ENCODE results near the gene NRXN3.
A peak's percentile ranks its signal among the peaks of the same experiment; 100 is the strongest.

The NRXN3 gene

DNA sequence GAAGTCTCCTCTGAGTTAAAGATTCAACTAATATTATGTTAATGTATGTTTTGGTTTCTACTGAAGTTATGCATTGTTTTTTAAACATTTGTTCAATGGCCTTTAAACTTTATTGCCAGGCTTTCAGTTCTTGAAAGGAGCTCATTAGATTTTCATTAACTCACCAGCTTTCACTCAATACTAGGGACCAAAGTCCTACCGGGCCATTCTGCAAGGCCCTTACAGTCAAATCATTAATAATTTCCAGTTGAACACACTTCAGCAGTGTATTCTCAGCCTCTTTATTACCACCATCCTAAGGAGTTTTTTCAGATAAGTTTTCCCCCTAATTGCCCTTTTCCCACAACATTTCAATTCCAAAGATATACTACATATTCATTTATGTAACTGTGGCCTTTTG, 1631.9 kb downstream of the NRXN3 start:
- no peak for DNase-seq
- intact Hi-C loops (cut with DNase I), result no loop called here

DNA sequence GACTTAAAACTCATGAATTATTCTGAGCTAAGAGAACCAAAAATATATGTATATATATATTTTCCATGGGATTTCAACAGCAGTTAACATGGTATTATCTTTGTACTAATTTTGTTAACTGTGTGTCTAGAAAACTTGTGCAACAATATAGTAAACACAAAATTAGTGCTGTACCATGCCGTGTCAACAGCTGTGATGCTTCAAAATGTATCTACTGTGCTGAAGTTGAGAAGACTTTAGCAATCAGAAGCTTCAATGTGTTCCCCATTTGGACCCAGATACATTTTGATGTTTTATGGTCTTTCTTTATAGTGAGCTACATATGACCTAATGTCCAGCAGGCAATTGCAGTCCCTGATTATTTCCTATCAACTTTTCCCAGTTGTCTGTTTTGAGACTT, 1635.5 kb downstream of the NRXN3 start:
- intact Hi-C loops (cut with DNase I), result no loop called here
- no peak for DNase-seq

DNA sequence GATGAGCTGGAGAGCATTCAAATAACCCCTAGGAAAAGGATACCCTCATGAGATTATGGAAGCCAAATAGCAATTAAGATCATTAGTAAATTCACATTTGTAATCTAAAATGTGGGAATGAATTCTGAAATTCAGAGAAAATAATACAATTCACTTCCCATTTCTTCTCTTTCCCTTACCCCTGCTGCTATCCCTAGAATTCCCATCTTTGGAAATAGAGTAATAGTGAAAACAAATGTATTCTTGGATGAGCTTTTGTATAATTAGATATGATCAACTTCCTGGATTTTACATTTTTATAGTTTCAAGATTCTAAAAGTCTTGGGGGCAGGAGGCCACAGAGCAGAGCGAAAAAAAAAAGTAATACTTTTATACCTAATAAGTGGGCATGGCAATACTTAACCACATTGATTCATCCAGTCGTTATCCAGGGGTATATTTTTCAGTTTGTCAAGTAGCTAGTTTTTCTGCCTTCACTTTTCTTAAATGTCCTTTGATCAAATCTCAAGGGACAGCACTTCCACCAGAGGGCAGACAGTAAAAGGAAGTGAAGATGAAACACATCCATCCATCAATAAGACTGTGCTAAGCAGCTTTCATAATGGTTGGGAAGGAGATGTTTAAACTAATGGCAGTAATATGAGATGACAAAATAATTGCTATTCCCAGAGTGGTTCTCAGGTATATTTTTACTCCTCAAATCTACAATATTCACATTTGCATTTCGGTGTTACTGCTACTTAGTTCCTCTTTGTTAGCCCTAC, 1639.9 kb downstream of the NRXN3 start:
- intact Hi-C loops (cut with DNase I), result no loop called here
- DNase-seq, result peak in 25 of 42 donors; percentile 6 to 82 (median 53)

DNA sequence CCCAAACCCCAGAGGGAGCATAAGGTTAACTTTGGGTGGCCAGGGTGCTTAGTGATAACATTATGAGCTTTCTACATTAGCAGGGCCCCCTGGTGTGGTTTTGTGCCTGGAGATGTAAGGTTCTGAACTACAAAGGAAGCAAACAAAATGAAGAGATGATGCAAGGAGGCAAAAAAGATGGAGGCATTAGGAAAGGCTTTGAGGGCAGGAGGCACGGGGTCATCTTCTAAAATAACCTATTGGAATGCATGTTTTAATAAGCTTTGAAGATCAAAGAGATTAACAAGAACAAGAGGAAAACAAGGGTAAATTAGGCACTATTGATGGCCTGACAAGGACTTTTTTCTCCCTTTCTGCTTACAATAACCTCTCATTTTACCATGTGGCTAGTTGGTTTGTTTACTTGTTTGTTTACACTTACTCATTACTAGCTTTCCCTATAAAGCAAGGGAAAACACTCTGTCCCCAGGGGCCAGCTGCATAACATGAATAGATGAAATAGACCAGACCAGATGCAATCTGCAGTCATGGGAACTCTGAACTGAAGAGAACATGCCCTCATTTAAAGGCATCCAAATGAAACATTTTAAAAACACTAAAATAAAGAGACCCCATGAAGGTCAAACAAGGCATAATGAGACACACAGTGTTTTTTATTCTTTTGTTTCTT, 1650.8 kb downstream of the NRXN3 start:
- no peak for DNase-seq
- intact Hi-C loops (cut with DNase I), result no loop called here

DNA sequence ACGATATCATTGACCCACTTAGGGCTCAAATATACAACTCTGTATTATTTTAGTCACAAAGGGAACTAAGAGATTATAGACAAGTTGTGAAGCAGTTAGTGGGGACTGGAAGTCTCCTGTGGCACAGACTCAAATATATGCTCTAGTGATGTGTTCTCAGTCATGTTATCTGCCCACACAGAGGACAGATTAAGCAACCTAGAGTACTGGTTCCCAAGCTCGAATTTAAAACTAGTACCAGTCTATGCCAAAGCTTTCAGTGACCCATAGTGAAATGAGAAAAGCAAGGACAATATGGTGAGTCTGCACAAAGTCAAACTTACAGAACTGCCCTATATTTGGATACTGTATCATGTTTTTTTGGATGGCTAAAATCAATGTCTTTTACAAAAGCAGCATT, 1651.9 kb downstream of the NRXN3 start:
- DNase-seq, result no peak
- intact Hi-C loops (cut with DNase I), result no loop called here

DNA sequence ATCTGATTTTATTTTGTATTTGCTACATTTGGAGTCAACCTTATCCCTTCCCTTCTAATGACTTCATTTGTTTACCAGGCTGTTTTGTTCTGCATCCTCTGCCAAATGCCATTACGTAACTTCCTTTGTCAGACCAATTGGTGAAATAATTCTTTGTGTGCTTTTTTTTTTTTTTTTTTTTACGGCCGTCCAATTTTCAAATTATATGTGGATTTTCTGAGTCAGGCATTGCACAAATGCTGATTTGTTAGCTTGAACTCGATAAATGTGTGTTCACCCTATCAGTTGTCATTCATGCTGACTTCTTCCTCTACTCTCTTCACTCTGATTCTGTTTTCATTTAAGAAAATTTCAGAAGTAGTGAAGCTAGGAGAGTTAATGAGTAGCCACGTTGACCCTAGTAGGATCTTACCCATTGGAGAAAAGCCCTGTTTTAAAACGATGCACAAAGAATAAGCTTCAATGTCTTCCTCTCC, 1654.9 kb downstream of the NRXN3 start:
- intact Hi-C loops (cut with DNase I), result no loop called here
- peak in 21 of 42 donors; percentile 13 to 85 (median 56) for DNase-seq

DNA sequence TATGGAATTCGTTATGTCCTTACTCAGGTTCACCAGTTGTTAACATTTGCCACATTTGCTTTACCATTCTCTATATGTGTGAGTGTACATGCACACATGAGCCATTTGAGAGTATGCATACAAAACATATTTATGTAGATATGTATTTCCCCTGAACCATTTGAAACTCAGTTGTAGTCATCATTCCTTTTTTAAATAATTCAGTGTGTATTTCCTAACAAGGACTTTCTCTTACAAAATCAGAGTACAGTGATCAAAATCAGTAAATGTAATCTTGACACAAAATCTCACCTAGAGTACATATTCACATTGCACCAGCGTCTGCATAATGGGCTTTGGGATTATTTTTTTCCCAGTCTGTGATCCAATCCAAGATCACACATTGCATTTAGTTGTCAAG, 1656.2 kb downstream of the NRXN3 start:
- no peak for DNase-seq
- intact Hi-C loops (cut with DNase I), result no loop called here

DNA sequence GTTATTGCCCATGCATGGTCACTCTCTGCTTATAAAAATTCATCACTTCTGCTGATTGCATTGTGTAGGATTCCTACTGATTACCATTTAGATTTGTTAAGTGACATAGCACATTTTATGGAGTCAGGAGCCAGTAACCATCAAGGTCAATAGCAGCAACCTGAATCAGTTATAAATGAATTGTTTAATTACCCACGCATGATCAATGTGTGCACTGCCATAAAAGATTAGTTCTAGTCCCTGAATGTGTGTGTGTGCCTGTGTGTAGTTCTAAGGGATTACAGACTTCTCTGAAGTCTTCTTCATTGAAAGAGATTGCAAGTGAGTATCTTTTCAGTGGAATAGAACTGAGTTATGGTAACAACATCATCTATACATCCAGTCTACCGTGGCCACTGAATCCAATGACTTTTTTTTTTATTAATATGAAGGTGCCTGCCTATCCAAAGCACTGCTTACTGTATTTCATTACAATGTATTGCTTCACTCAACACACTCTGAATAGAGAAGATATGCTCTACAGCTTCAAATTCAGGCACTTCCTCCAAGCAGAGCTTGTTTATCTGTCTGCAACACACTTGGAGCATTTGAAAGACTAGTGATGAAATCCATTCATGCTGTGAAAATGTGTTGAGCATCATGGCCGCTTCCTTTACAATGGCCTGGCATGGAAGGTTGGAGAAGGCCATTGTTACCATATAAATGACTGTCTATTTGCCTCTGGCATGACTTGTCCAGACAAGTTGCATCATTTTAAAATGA, 1659.4 kb downstream of the NRXN3 start:
- intact Hi-C loops (cut with DNase I), result no loop called here
- peak in 1 of 42 donors; percentile 25 for DNase-seq

DNA sequence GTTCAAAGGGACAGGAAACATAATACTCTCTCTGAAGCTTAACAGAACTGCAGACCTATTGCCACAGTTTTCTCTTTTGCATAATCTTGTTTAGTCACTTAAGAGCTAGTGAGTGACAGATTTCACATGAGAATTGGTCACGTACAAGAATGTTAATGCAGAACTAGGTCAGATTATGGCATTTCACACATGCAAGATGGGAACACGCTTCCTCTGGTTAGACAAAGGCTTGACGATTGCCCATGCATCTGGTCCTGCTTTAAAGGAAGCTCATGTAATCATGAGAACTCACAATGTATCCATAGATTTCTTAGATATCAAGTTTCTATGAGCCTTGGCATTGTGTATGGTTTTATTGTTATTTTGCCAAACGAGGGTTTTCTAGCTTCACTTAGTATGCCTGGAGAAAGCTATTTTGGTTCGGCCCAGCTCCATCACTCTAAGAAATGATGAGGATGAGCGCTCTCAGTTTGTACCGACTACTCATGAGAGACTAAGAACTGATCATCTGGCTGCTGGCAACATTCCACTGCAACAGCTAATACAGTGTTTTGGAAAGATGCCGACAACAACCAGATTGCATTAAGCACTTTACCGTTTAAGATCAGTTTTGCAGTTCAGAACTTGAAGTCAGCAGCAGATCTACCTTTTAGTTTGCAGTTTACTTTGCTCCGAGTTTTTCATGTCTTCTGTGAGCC, 1661.2 kb downstream of the NRXN3 start:
- intact Hi-C loops (cut with DNase I), result no loop called here
- DNase-seq, result no peak

DNA sequence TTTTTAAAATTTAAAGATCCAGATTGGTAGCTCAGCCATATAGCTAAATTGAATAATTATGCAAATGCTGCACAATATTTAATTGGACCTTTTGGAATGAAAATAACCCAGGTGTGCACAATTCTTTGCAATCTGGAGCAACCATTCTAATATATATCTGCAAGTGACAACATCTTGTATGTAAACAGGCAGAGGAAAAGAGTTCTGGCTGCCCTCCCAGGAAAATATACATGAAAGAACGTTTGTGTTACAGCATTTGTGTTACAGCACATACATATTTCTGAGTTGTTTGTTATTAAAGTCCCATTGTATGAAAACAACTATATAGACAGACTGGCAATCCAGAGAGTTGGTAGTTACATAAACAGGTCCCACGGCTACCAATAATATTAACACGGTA, 1663.6 kb downstream of the NRXN3 start:
- no peak for DNase-seq
- intact Hi-C loops (cut with DNase I), result no loop called here

DNA sequence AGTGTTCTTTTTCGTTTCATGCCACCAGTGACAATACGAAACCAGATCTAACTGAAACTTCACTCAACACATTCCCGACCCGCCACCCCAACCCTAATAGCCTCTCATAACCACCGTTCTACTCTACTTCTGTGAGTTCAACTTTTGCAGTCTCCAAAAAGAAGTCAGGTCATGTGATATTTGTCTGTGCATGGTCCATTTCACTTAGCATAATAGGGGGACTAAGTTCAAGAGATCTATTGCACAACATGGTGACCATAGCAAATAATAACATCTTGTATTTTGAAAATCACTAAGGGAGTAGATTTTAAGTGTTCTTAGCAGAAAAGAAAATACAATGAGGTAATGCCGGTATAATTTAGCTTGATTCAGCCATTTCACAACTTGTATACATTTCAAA, 1664.7 kb downstream of the NRXN3 start:
- intact Hi-C loops (cut with DNase I), result no loop called here
- DNase-seq, result no peak

DNA sequence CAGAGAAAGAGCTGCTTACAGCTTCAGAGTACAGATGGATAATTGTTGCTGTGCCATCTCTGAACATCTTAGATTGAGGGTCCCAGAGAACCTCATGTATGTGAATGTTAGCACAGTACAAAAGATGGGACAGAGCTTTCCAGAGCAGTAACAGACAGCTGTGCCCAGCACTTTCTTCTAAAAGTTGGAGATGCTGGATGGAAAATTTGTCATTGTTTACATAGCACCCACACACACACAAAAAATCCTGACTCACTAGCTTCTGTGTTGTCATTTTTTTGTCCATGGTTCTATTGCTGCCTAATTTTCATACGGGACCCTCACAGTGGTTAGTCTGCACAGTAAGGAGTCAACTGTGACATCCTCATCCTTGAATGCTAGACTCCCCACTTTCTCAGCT, 1666.4 kb downstream of the NRXN3 start:
- DNase-seq, result no peak
- intact Hi-C loops (cut with DNase I), result no loop called here

DNA sequence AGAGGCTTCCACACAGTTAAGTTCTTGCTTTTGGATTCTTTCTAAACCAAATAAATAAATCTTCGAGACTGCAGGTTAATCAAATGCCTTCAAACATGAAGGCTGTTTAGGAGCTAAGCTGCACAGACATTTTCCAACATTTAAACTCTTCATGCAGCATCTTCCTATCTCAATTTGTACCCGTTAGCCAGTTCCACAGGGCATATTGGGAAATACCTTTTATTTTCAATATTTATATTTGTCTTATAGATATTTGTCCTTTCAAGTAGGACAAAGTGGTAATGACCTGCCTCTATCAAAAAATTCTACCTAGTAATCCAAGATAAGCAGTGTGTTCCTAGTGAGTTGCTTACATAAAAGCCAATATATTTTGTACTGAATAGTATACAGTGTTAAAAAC, 1667.5 kb downstream of the NRXN3 start:
- no peak for DNase-seq
- intact Hi-C loops (cut with DNase I), result no loop called here

DNA sequence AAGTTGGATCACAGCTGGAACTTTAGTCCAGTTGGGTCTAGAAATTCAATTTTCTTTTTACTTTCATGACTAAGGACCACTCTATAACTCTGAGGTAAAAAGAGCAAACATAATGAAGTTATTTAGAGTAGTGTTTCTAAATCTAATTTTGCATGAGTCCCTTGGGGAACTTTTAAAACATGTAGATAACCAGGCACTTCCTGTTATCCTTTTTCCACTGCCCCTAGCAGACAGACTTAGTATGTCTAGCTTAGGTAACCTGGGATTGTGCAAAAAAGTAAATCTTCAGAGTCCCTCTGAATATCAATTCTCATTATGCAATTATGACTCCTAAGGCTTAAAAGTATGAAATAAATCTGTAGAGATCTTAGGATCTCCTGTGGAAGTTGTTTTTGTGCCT, 1669.9 kb downstream of the NRXN3 start:
- DNase-seq, result no peak
- intact Hi-C loops (cut with DNase I), result no loop called here

DNA sequence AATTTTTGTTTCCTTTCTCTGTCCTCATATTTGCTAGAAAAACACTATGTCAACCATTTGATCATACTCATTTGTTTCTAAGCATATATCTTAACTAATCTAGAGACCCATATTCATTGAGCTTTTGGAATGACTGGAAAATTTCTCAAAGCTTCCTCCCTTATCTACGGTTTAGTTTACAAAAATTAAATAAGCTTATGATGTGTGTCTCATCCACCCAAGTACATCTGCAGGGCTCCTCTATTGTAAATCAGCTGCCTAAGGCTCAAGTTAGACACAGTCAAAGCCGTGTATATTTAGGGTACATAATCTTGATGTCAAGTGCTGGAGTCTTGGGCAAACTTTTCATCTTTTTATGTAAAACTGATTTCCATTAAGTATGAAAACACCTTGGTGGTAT, 1670.7 kb downstream of the NRXN3 start:
- intact Hi-C loops (cut with DNase I), result no loop called here
- no peak for DNase-seq

DNA sequence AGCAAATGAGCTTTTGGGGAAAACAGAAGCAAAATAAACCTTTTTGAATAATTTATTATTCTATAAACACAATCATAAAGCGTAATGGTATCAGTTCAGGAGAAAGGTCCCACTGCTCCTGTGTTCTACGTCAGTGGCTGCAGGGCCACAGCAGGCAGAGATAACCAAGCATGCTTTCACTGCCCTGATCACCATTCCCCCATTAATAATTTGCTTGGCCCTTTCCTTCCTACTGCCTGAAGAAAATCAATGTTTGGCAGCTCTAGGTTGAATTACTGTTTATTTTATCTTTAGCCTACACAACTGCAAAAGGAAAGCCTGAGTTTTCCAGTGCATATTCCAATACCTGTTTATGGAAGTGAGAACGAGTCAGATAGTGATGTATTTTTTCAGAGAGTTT, 1671.3 kb downstream of the NRXN3 start:
- no peak for DNase-seq
- intact Hi-C loops (cut with DNase I), result no loop called here

DNA sequence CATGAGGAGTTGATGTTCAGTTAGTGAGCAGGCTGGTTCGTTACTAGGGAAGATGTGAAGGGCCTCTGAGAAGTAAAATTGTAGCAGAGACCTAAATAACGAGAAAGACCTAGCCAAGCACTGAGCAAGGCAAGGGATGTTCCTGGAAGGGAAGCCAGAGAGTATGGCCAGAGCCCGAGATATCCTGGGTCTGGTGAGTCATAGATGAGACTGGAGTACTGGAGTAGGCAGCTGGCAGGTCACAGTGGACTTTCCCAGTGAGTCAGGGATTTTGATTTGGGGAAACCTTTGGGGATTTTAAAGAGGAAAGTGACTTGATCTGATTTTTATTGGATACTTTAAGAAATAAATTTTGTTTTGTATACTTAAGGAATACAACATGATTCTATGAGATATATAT, 1672.1 kb downstream of the NRXN3 start:
- intact Hi-C loops (cut with DNase I), result no loop called here
- no peak for DNase-seq

DNA sequence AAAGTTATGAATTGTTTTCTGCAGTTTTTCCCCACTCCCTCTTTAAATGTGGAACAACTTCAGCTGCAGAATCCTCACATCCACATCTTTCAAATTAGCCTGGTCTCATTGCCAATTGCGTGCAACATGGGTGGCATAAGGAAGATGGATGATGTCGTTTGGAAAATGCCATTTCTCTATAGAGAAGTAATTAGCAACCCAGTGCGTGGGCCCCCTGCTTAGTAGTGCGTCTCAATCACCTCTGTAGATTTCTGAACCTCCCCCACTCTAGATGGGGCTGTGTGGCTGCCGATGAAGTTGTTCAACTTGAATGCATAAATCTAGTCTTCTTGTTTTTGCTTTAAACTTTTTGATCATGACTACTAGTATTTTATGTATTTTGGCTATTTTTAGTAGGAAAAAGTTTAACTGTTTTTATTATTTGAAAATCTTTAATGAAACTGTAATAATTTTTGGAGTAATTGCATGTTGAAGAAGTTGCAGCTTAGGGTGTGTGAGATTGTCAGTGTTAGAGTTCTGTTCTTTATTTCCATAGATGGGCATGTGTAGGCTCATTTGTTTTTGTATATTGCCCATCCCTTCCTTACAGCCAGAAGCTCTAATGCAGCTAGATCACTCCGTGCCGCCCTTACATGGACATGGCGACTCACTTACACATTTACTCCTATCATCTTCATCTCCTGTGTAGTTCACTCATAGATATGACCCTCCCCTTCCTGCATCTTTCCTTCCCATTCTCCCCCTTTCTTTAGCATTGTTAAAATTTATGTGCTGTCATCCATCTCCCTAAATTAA, 1683.0 kb downstream of the NRXN3 start:
- intact Hi-C loops (cut with DNase I), result no loop called here
- DNase-seq, result peak in 8 of 42 donors; percentile 3 to 54 (median 28)

DNA sequence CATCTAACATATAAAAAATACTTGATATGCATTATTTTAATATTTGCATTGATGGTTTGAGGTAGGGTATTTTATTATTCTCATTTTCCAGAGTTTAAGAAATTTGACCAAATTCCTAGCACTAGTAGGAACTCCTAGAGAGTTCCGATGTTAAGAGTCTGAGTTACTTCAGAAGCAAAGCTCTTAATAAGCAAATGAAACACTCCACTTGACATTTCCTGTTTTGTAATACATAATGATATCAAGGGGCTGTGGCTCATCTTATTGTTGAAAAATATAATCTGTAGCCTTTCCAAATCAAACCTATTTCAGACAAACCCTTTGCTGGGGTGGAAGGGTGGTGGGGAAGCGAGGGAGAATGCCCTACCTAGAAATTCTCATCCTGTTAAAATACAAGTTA, 1685.6 kb downstream of the NRXN3 start:
- no peak for DNase-seq
- intact Hi-C loops (cut with DNase I), result no loop called here

Measured in head of caudate nucleus (tissue), 42 donors.